Trophoblast cell (in vitro differentiated cells and primary cell): ENCODE results near the gene ELOVL6.
"Not testable (repeated sequence)": the region's sequence is repeated elsewhere in the genome, so short reads cannot be mapped to it uniquely, and the experiment has no call there.

Source experiments
- DNase-seq, 2 donors: peaks; one replicate each; pipeline ENCODE4 v3.0.0-alpha.2; 2016
- H2AFZ ChIP-seq: 2 replicates; pipeline ENCODE4 v1.6.1; 2013; ENCODE audit warnings: low read length, moderate library complexity, mild to moderate bottlenecking; ENCODE audit not compliant: insufficient read depth, poor library complexity
- H2AK5ac ChIP-seq: 2 replicates; pipeline ENCODE4 v1.6.1; 2013; ENCODE audit warnings: mild to moderate bottlenecking, low read length
- H2BK120ac ChIP-seq: 2 replicates; pipeline ENCODE4 v1.6.1; 2013; ENCODE audit warnings: low read length, mild to moderate bottlenecking, moderate library complexity; ENCODE audit not compliant: insufficient read depth, poor library complexity
- H2BK12ac ChIP-seq: 2 replicates; pipeline ENCODE4 v1.6.1; 2013; ENCODE audit warnings: mild to moderate bottlenecking, low read length, moderate library complexity
- H2BK5ac ChIP-seq: 2 replicates; pipeline ENCODE4 v1.6.1; 2013; ENCODE audit warnings: low read length, low read depth, moderate library complexity, mild to moderate bottlenecking; ENCODE audit not compliant: poor library complexity
- H3K14ac ChIP-seq: 2 replicates; pipeline ENCODE4 v1.6.1; 2013; ENCODE audit warnings: mild to moderate bottlenecking, low read length
- H3K18ac ChIP-seq: 2 replicates; pipeline ENCODE4 v1.6.1; 2013; ENCODE audit warnings: mild to moderate bottlenecking, low read length
- H3K23ac ChIP-seq: 2 replicates; pipeline ENCODE4 v1.6.1; 2013; ENCODE audit warnings: low read length
- H3K27ac ChIP-seq: 2 replicates; pipeline ENCODE4 v1.5.1; 2013; ENCODE audit warnings: low read depth, mild to moderate bottlenecking, inconsistent platforms, low read length, moderate library complexity
- H3K27me3 ChIP-seq: 2 replicates; pipeline ENCODE4 v1.6.1; 2013; ENCODE audit warnings: inconsistent platforms, mild to moderate bottlenecking, low read length, moderate library complexity; ENCODE audit not compliant: insufficient read depth
- H3K36me3 ChIP-seq, 2 experiments: 1 replicate in 1 of 2; 2 replicates in 1 of 2; pipeline ENCODE4 v1.6.1; 2013; ENCODE audit warnings: low read length in 2 of 2, mild to moderate bottlenecking in 2 of 2, moderate library complexity in 1 of 2; ENCODE audit not compliant: insufficient read depth in 2 of 2, control insufficient read depth in 1 of 2
- H3K4ac ChIP-seq: 2 replicates; pipeline ENCODE4 v1.6.1; 2013; ENCODE audit warnings: low read depth, mild to moderate bottlenecking, low read length, moderate library complexity
- H3K4me1 ChIP-seq, 2 experiments: 1 replicate in 1 of 2; 2 replicates in 1 of 2; pipeline ENCODE4 v1.6.1; 2013; ENCODE audit warnings: low read length in 2 of 2, mild to moderate bottlenecking in 2 of 2, moderate library complexity in 1 of 2; ENCODE audit not compliant: insufficient read depth in 2 of 2, control insufficient read depth in 1 of 2
- H3K4me2 ChIP-seq: 2 replicates; pipeline ENCODE4 v1.6.1; 2013; ENCODE audit warnings: inconsistent platforms, mild to moderate bottlenecking, low read length, moderate library complexity
- H3K4me3 ChIP-seq: 2 replicates; pipeline ENCODE4 v1.5.1; 2013; ENCODE audit warnings: mild to moderate bottlenecking, low read depth, low read length, inconsistent platforms
- H3K79me1 ChIP-seq: one replicate; pipeline ENCODE4 v1.6.1; 2013; ENCODE audit warnings: low read length
- H3K79me2 ChIP-seq: 2 replicates; pipeline ENCODE4 v1.6.1; 2013; ENCODE audit warnings: low read length, mild to moderate bottlenecking; ENCODE audit not compliant: control insufficient read depth, insufficient read depth, poor library complexity
- H3K9ac ChIP-seq: 2 replicates; pipeline ENCODE4 v1.6.1; 2013; ENCODE audit warnings: mild to moderate bottlenecking, low read length
- H3K9me3 ChIP-seq: 2 replicates; pipeline ENCODE4 v1.6.1; 2013; ENCODE audit warnings: low read depth, mild to moderate bottlenecking, control low read depth, inconsistent platforms, low read length; ENCODE audit not compliant: insufficient read depth
- H4K12ac ChIP-seq: 2 replicates; pipeline ENCODE4 v1.6.1; 2013; ENCODE audit warnings: low read depth, mild to moderate bottlenecking, low read length, moderate library complexity
- H4K8ac ChIP-seq: 2 replicates; pipeline ENCODE4 v1.6.1; 2013; ENCODE audit warnings: low read depth, mild to moderate bottlenecking, low read length, moderate library complexity
- H4K91ac ChIP-seq: one replicate; pipeline ENCODE4 v1.6.1; 2013; ENCODE audit warnings: low read depth, mild to moderate bottlenecking, low read length, moderate library complexity
- WGBS: extraction: QIAGEN DNeasy Blood & Tissue Kit; methylation state at CpG from one replicate; pipeline ENCODE4 v1.1.7; 2013; ENCODE audit warnings: missing lambda C conversion rate; ENCODE audit not compliant: insufficient read length, insufficient coverage; ENCODE audit errors: extremely low coverage; 5-methylcytosine and 5-hydroxymethylcytosine counted together

The ELOVL6 gene

GRCh38 chr4:110236324-110236723 lies 37.9 kb upstream of the ELOVL6 start:
- Histone ChIP-seq H3K79me1 (no peaks in the 10 kb centered on the region), H3K36me3 (no peaks in the 10 kb centered on the region), H3K9ac (no peak overlapping the region), H3K27me3 (no peaks in the 10 kb centered on the region), H3K18ac (no peak overlapping the region), H3K9me3 (peaks cover 2% of the 10 kb centered on the region), H3K27ac (no peak overlapping the region), H3K79me2 (no peaks in the 10 kb centered on the region), H4K91ac (no peak overlapping the region), H3K4me2 (no peak overlapping the region), H2BK12ac (no peak overlapping the region), H2BK5ac (no peak overlapping the region), H2AFZ (no peak overlapping the region), H3K4ac (no peak overlapping the region), H3K23ac (no peak overlapping the region), H4K12ac (no peak overlapping the region), H4K8ac (no peak overlapping the region), H3K4me1 (no peaks in the 10 kb centered on the region), H3K4me3 (no peak overlapping the region), H2BK120ac (no peak overlapping the region), H2AK5ac (no peak overlapping the region), H3K14ac (no peak overlapping the region)
- no CpG with 5 or more reads among the region's 1 CpG for WGBS
- DNase-seq, result no peak

DNA sequence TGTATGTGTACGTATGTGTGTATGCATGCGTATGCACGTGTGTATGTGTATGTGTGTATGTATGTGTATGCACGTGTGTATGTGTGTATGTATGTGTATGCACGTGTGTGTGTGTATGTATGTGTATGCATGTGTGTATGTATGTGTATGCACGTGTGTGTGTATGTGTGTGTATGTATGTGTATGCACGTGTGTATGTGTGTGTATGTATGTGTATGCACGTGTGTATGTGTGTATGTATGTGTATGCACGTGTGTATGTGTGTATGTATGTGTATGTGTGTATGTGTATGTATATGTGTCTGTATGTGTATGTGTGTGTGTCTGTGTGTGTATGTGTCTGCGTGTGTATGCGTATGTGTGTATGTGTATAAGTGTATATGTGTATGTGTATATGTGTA lies 35.2 kb upstream of the ELOVL6 start:
- not testable (repeated sequence) for H3K4me1 ChIP-seq, H3K18ac ChIP-seq, H3K27me3 ChIP-seq, H2BK12ac ChIP-seq, H3K4ac ChIP-seq, H4K12ac ChIP-seq, H3K9me3 ChIP-seq, H2AFZ ChIP-seq, DNase-seq, H3K4me2 ChIP-seq, H2BK120ac ChIP-seq, H2BK5ac ChIP-seq, H3K79me1 ChIP-seq, H4K8ac ChIP-seq, H3K14ac ChIP-seq, H3K4me3 ChIP-seq, H3K9ac ChIP-seq, H3K36me3 ChIP-seq, H2AK5ac ChIP-seq, H3K79me2 ChIP-seq, H4K91ac ChIP-seq, H3K27ac ChIP-seq
- WGBS, result no CpG with 5 or more reads among the region's 11 CpGs
- H3K23ac ChIP-seq, result peak overlapping the region; percentile 67

GRCh38 chr4:110231869-110232268 lies 33.5 kb upstream of the ELOVL6 start:
- Histone ChIP-seq H3K4ac (no peak overlapping the region), H3K4me3 (no peak overlapping the region), H3K27me3 (no peaks in the 10 kb centered on the region), H3K4me2 (no peak overlapping the region), H3K23ac (no peak overlapping the region), H3K9ac (no peak overlapping the region), H4K8ac (no peak overlapping the region), H3K4me1 (no peaks in the 10 kb centered on the region), H3K9me3 (peaks cover 2% of the 10 kb centered on the region), H3K36me3 (no peaks in the 10 kb centered on the region), H3K18ac (no peak overlapping the region), H2BK120ac (no peak overlapping the region), H4K12ac (no peak overlapping the region), H3K79me1 (no peaks in the 10 kb centered on the region), H2BK5ac (no peak overlapping the region), H3K79me2 (no peaks in the 10 kb centered on the region), H2AFZ (no peak overlapping the region), H4K91ac (no peak overlapping the region), H3K14ac (no peak overlapping the region), H2BK12ac (no peak overlapping the region), H3K27ac (no peak overlapping the region), H2AK5ac (no peak overlapping the region)
- no peak for DNase-seq
- no CpG with 5 or more reads among the region's 4 CpGs for WGBS

GRCh38 chr4:110229266-110229665 lies 30.9 kb upstream of the ELOVL6 start:
- no peaks in the 10 kb centered on the region for H3K27me3 ChIP-seq
- no peak for DNase-seq
- H3K18ac ChIP-seq, result no peak overlapping the region

More at GRCh38 chr4:110229266-110229665, 30.9 kb upstream of the ELOVL6 start:
- no peak overlapping the region for H3K4me3 ChIP-seq
- no peak overlapping the region for H3K23ac ChIP-seq
- H3K14ac ChIP-seq, result no peak overlapping the region
- WGBS, result no CpG with 5 or more reads among the region's 2 CpGs
- H3K9me3 ChIP-seq, result no peaks in the 10 kb centered on the region
- H3K36me3 ChIP-seq, result no peaks in the 10 kb centered on the region
- no peak overlapping the region for H2BK120ac ChIP-seq
- H3K79me1 ChIP-seq, result no peaks in the 10 kb centered on the region
- no peak overlapping the region for H3K4me2 ChIP-seq
- no peak overlapping the region for H3K4ac ChIP-seq
- no peak overlapping the region for H2AFZ ChIP-seq
- no peak overlapping the region for H3K9ac ChIP-seq
- no peaks in the 10 kb centered on the region for H3K79me2 ChIP-seq
- H4K12ac ChIP-seq, result no peak overlapping the region
- no peak overlapping the region for H2BK12ac ChIP-seq
- no peak overlapping the region for H3K27ac ChIP-seq
- H4K8ac ChIP-seq, result no peak overlapping the region
- H2AK5ac ChIP-seq, result no peak overlapping the region
- no peak overlapping the region for H4K91ac ChIP-seq
- H3K4me1 ChIP-seq, result no peaks in the 10 kb centered on the region
- H2BK5ac ChIP-seq, result no peak overlapping the region
